ENCODE results near the gene PNPLA8.

PNPLA8 gene

GRCh38 chr7:108441392-108441955 lies 84.5 kb downstream of the PNPLA8 start:
- no peak for DNase-seq (ENCODE audit: low spot score)

- no peak for DNase-seq (ENCODE audit: low spot score)
Measured at GRCh38 chr7:108440613-108441012, 85.3 kb downstream of the PNPLA8 start.

GRCh38 chr7:108436906-108437305 lies 89.0 kb downstream of the PNPLA8 start:
- no peak for DNase-seq (ENCODE audit: low spot score)

GRCh38 chr7:108434010-108434409 lies 91.9 kb downstream of the PNPLA8 start:
- no peak for DNase-seq (ENCODE audit: low spot score)

- no peak for DNase-seq (ENCODE audit: low spot score)
Measured at GRCh38 chr7:108431099-108431498, 94.8 kb downstream of the PNPLA8 start.

GRCh38 chr7:108430664-108431063 lies 95.3 kb downstream of the PNPLA8 start:
- DNase-seq (ENCODE audit: low spot score), result no peak

GRCh38 chr7:108427766-108428165 lies 98.2 kb downstream of the PNPLA8 start:
- no peak for DNase-seq (ENCODE audit: low spot score)

GRCh38 chr7:108425714-108426275 lies 100.1 kb downstream of the PNPLA8 start:
- no peak for DNase-seq (ENCODE audit: low spot score)

GRCh38 chr7:108424013-108424412 lies 101.9 kb downstream of the PNPLA8 start:
- no peak for DNase-seq (ENCODE audit: low spot score)

GRCh38 chr7:108423089-108423989 lies 102.6 kb downstream of the PNPLA8 start:
- no peak for DNase-seq (ENCODE audit: low spot score)

- no peak for DNase-seq (ENCODE audit: low spot score)
Measured at GRCh38 chr7:108421720-108422331, 104.1 kb downstream of the PNPLA8 start.
